SH-SY5Y (cell line): Measurements from ENCODE around the gene PXYLP1.

Source experiments
- GATA2 ChIP-seq: IDR thresholded peaks from 2 replicates; pipeline ENCODE4 v1.6.1; 2011; ENCODE audit warnings: mild to moderate bottlenecking, low read depth, low read length
- GATA3 ChIP-seq: IDR thresholded peaks from 2 replicates; pipeline ENCODE4 v1.6.1; 2011; ENCODE audit warnings: low read depth, mild to moderate bottlenecking, low read length, moderate library complexity

DNA sequence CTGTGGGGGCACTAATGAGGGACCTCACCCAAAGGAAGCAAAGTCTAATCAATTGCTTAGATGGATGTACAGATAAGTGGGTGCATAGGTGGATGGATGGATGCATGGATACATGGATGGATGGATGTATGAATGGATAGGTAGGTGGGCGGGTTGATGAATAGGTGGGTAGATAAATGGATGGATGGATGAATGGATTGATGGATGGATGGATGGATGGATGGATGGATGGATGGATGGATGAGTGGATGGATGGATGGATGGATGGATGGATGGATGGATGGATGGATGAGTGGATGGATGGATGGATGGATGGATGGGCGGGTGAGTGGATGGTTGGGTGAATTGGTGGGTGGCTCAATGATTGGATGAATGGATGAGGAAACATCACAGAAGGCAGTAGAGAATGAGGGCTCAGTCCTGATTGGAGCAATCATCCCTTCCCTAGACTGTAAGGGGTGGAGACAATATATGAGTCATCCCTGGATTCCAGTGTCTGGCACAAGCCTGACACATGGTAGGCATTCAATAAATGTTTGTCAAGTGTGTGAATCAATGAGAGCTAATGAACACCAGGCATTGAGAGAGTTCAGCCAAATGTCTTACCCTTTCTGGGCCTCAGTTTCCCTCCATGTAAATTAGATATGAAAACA lies 40.4 kb upstream of the PXYLP1 start:
- TF ChIP-seq GATA3, result no peak
- no peak for TF ChIP-seq GATA2
